Spleen (tissue), 7 donors: ENCODE measurements around the gene PDRG1.
"Not testable (repeated sequence)": the region's sequence is repeated elsewhere in the genome, so short reads cannot be mapped to it uniquely, and the experiment has no call there.

Experiments used
- CTCF ChIP-seq, 11 experiments: fragments of 200-600 bp in 7 of 11; fragments of 450-650 bp in 4 of 11; sonication (generic) in 4 of 11; IDR thresholded peaks in 8 of 11; conservative IDR thresholded peaks in 3 of 11; 1 replicate in 7 of 11; 2 replicates in 4 of 11; pipeline versions ENCODE4 v1.4.0 to v1.8.0; 2016 to 2021; ENCODE audit warnings: antibody characterized with exemption in 11 of 11, inconsistent platforms in 4 of 11, mild to moderate bottlenecking in 1 of 11
- POLR2AphosphoS5 ChIP-seq, 3 donors: sonication (generic); formaldehyde crosslinking; IDR thresholded peaks; one replicate each; pipeline ENCODE4 v1.5.1; 2017; ENCODE audit warnings: antibody characterized with exemption in 3 of 3
- donor health status: DM: no; HTN: no; CAD: no; lungs with moderate emphysema.
- donor health status: DM: no; HTN: no; CAD: no.
- donor health status: DM: no; HTN: no; CAD: no.

DNA sequence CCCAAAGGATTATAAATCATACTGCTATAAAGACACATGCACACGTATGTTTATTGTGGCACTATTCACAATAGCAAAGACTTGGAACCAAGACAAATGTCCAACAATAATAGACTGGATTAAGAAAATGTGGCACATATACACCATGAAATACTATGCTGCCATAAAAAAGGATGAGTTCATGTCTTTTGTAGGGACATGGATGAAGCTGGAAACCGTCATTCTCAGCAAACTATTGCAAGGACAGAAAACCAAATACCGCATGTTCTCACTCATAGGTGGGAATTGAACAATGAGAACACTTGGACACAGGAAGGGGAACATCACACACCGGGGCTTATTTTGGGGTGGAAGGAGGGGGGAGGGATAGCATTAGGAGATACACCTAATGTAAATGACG lies 30.4 kb downstream of the PDRG1 start:
- TF ChIP-seq CTCF (IDR thresholded peaks at IDR 0.05 in 8 of 11, conservative IDR thresholded peaks at IDR 0.05 in 3 of 11); POLR2AphosphoS5 (IDR thresholded peaks at IDR 0.05): not testable (repeated sequence)
